ENCODE results near the gene POC1B. TPM values are rescaled to one million over a fixed set of nuclear protein-coding genes. Genes with fewer than 3 reads are reported as not detected.
A peak's percentile ranks its signal among the peaks of the same experiment; 100 is the strongest.

POC1B gene
- total and polyA plus RNA-seq, 8 donors, result 3.4 to 15.5 (median 6.2) TPM

DNA sequence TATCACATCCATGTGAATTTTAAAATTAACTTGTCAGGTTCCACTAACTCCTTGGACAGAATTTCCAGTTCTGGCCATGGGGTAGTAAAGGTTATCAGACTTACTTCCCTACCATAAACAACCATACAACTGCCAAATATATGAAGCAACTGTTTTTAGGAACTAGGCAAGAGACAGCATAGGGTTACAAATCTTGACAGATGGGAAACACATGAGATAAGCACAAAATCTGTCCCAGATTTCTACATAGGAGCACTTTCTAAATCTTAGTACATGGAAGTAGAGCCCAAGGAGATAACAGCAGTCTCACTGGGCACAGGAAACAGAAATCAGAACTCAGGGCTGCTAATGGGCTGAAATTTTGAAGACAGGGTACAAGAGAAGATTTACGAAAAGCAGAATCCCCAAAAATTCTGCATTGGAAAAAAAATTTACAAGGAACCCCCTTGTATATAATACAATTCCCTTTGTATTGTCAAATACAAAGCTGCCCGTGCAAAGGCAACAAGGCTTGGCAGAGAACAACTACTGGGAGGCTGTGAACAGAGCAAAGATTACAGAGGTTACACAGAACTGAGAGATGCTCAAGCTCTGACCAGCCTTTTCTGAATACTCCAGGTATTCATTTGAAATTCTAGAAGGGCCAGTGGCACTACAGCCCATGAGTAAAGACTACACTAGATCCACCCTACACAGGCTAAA lies 44.5 kb downstream of the POC1B start:
- no peaks in the 10 kb centered on the region for H3K27me3 ChIP-seq
- ATAC-seq (no peak), FAIRE-seq (no peak), DNase-seq (no peak)
- H3K36me3 ChIP-seq, result no peaks in the 10 kb centered on the region
- no peak overlapping the region for H3K27ac ChIP-seq
- 91 to 92% methylated on average over 2 of the region's 2 CpGs for WGBS, 2 donors
- intact Hi-C loops (cut with DNase I), result no loop called here
- TF ChIP-seq, protein P1, sequence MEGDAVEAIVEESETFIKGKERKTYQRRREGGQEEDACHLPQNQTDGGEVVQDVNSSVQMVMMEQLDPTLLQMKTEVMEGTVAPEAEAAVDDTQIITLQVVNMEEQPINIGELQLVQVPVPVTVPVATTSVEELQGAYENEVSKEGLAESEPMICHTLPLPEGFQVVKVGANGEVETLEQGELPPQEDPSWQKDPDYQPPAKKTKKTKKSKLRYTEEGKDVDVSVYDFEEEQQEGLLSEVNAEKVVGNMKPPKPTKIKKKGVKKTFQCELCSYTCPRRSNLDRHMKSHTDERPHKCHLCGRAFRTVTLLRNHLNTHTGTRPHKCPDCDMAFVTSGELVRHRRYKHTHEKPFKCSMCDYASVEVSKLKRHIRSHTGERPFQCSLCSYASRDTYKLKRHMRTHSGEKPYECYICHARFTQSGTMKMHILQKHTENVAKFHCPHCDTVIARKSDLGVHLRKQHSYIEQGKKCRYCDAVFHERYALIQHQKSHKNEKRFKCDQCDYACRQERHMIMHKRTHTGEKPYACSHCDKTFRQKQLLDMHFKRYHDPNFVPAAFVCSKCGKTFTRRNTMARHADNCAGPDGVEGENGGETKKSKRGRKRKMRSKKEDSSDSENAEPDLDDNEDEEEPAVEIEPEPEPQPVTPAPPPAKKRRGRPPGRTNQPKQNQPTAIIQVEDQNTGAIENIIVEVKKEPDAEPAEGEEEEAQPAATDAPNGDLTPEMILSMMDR (IDR thresholded peaks at IDR 0.05), result no peak
- H3K4me1 ChIP-seq, result no peaks in the 10 kb centered on the region
- H3K9me3 ChIP-seq, result no peaks in the 10 kb centered on the region
- no peak overlapping the region for H3K4me3 ChIP-seq

DNA sequence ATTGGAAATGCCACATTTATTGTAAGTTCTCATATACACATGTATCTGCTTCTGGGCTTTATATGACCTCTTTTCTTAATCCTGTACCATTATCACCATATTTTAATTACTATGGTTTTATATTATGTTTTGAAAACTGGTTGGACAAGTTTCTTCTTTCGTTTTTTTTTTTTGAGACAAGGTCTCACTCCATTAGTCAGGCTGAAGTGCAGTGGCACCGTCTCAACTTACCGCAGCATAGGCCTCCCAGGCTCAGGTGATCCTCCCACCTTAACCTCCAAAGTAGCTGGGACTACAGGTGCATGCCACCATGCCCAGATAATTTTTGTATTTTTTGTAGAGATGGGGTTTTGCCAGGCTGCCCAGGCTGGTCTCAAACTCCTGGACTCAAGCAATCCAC lies 45.9 kb downstream of the POC1B start:
- no peak for ATAC-seq
- no peak overlapping the region for H3K27ac ChIP-seq
- 49 to 65% methylated on average over 3 of the region's 3 CpGs for WGBS, 2 donors

DNA sequence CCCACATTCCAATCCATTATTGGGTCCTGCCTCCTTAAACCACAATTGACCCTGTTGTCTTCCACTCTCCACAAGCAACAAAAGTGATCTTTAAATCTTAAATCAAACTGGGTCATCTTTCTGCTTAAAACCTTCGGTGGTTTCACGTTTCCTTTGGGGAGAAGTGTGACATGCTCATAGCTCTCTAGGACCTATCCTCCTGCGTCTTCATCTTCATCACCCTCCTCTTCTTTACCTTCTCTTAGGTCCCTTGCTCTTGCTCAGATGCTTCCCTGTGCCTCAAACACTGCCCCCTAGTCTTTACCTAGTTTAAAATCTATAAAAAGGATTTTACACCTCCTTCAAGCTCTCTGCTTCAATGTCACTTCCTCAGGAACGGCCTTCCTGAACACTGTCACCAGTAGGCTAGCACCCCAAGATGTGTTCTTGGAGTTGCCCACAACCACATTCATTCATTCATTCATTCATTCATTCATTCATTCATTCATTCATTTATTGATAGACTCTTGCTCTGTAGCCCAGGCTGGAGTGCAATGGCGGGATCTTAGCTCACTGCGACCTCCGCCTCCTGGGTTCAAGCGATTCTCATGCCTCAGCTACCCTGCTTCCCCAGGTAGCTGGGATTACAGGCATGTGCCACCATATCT lies 48.1 kb downstream of the POC1B start:
- WGBS, 2 donors, result 89 to 96% methylated on average over 8 of the region's 8 CpGs
- no peak overlapping the region for H3K27ac ChIP-seq
- H3K27me3 ChIP-seq, result no peaks in the 10 kb centered on the region
- H3K9me3 ChIP-seq, result no peaks in the 10 kb centered on the region
- H3K36me3 ChIP-seq, result no peaks in the 10 kb centered on the region
- intact Hi-C loops (cut with DNase I), result no loop called here
- FAIRE-seq (no peak), DNase-seq (no peak), ATAC-seq (no peak)
- TF ChIP-seq, protein P1 (IDR thresholded peaks at IDR 0.05), result no peak
- no peaks in the 10 kb centered on the region for H3K4me1 ChIP-seq
- H3K4me3 ChIP-seq, result no peak overlapping the region

More for the DNA sequence above, 45.9 kb downstream of the POC1B start:
- no peaks in the 10 kb centered on the region for H3K4me1 ChIP-seq
- no peak overlapping the region for H3K4me3 ChIP-seq
- no peaks in the 10 kb centered on the region for H3K27me3 ChIP-seq
- TF ChIP-seq, protein P1 (IDR thresholded peaks at IDR 0.05), result no peak
- intact Hi-C loops (cut with DNase I), result no loop called here
- no peaks in the 10 kb centered on the region for H3K36me3 ChIP-seq
- FAIRE-seq (peak; percentile 47), DNase-seq (no peak)
- H3K9me3 ChIP-seq, result no peaks in the 10 kb centered on the region

DNA sequence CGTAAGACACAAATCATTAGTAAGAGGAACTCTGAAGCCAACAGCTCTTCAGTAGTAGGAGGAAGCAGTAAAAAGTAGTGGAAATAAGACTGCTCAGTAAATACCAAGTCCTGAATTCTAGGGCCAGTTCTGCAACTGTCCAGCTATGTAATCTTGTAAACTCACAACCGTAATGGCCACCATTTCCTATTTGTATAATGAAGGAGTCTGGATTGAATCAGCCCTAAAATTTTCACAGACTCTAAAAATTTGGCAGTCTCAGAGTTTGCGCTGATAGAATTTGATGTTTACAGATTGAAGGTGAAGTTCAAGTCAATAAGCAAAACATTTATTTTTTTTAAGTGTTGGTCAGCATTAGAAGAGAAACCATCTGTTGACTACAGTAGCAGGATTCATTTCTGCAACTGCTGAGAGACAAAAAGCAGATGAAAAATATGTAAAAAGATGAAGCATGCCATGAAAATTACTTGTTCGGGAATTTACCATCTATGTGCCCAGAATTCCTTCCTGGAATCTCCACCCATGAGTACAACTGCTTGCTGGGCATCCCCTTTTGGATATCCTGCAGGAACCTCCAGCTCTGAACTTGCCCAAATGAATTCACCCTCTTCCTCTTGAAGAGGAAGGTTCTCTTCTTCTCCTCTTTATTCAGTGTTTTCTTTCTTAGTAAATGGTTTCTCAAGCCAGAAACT lies 48.8 kb downstream of the POC1B start:
- H3K4me1 ChIP-seq, result no peaks in the 10 kb centered on the region
- ATAC-seq, result no peak
- H3K9me3 ChIP-seq, result no peaks in the 10 kb centered on the region
- TF ChIP-seq, protein P1 (IDR thresholded peaks at IDR 0.05), result no peak
- no peak overlapping the region for H3K27ac ChIP-seq
- FAIRE-seq, result no peak
- H3K4me3 ChIP-seq, result no peak overlapping the region
- DNase-seq, result no peak
- WGBS, 2 donors, result 86 to 87% methylated on average over 4 of the region's 4 CpGs
- no peaks in the 10 kb centered on the region for H3K36me3 ChIP-seq
- H3K27me3 ChIP-seq, result no peaks in the 10 kb centered on the region
- intact Hi-C loops (cut with DNase I), result no loop called here
